ENCODE data around the gene OR6S1.

GRCh38 chr14:20615996-20616395, 25.5 kb downstream of the OR6S1 start:
- TF ChIP-seq CTCF (IDR thresholded peaks at IDR 0.05) (no peak), POLR2A (IDR thresholded peaks at IDR 0.05) (no peak)

Measured in heart left ventricle (tissue), 13 donors.